NCI-H1092 (cell line): ENCODE measurements around the gene CSRNP2.
"Not testable (repeated sequence)": the region's sequence is repeated elsewhere in the genome, so short reads cannot be mapped to it uniquely, and the experiment has no call there.

Experiments
- DNase-seq: peaks from one replicate; lab custom pipeline; 2025; lab: John Stamatoyannopoulos, UW

CSRNP2 gene

GRCh38 chr12:51083126-51083833 lies at the start of gene CSRNP2:
CSRNP2 (minus strand) TSS chr12:51083596; CDS start chr12:51076561, 7,035 bp downstream.
- peak; percentile 86 for DNase-seq

GRCh38 chr12:51132693-51133092 lies 49.3 kb upstream of the CSRNP2 start:
- DNase-seq: no peak

GRCh38 chr12:51131745-51132521 lies 48.5 kb upstream of the CSRNP2 start:
- DNase-seq: no peak

- no peak for DNase-seq
Measured at GRCh38 chr12:51128919-51129318, 45.5 kb upstream of the CSRNP2 start.

- no peak for DNase-seq
Measured at GRCh38 chr12:51127050-51127729, 43.8 kb upstream of the CSRNP2 start.

- DNase-seq: no peak
Measured at GRCh38 chr12:51126297-51126696, 42.9 kb upstream of the CSRNP2 start.

- no peak for DNase-seq
Measured at GRCh38 chr12:51124504-51124903, 41.1 kb upstream of the CSRNP2 start.

GRCh38 chr12:51122844-51123243 lies 39.4 kb upstream of the CSRNP2 start:
- no peak for DNase-seq

- DNase-seq: no peak
Measured at GRCh38 chr12:51118706-51119105, 35.3 kb upstream of the CSRNP2 start.

- DNase-seq: no peak
Measured at GRCh38 chr12:51115533-51115932, 32.1 kb upstream of the CSRNP2 start.

GRCh38 chr12:51108136-51108535 lies 24.7 kb upstream of the CSRNP2 start:
- DNase-seq: no peak

GRCh38 chr12:51103977-51104376 lies 20.6 kb upstream of the CSRNP2 start:
- no peak for DNase-seq

GRCh38 chr12:51098611-51099010 lies 15.2 kb upstream of the CSRNP2 start:
- DNase-seq: no peak

GRCh38 chr12:51090705-51091229 lies 7.4 kb upstream of the CSRNP2 start:
- DNase-seq: no peak

- no peak for DNase-seq
Measured at GRCh38 chr12:51087818-51088217, 4.4 kb upstream of the CSRNP2 start.

- no peak for DNase-seq
Measured at GRCh38 chr12:51086933-51087332, 3.5 kb upstream of the CSRNP2 start.

GRCh38 chr12:51085757-51086156 lies 2.4 kb upstream of the CSRNP2 start:
- DNase-seq: no peak

- DNase-seq: no peak
Measured at GRCh38 chr12:51082561-51083125, 753 bp downstream of the CSRNP2 start.

GRCh38 chr12:51081421-51081820 lies 2.0 kb downstream of the CSRNP2 start:
- no peak for DNase-seq

GRCh38 chr12:51080136-51080535 lies 3.3 kb downstream of the CSRNP2 start:
- no peak for DNase-seq

- not testable (repeated sequence) for DNase-seq
Measured at GRCh38 chr12:51078866-51079265, 4.5 kb downstream of the CSRNP2 start.

- DNase-seq: not testable (repeated sequence)
Measured at GRCh38 chr12:51078346-51078745, 5.0 kb downstream of the CSRNP2 start.
